H1 (cell line): ENCODE data around the gene TAMALIN. TPM values are rescaled to one million over a fixed set of nuclear protein-coding genes. Genes with fewer than 3 reads are reported as not detected.

Experiments
- CTCF ChIA-PET: fragments of 300-600 bp; sonication (Branson Sonifier 250); formaldehyde crosslinking; loops from one replicate; lab custom pipeline; 2021; ENCODE audit not compliant: partially characterized antibody; lab: Charles Lee
- POLR2A ChIA-PET: fragments of 300-600 bp; sonication (Branson Sonifier 250); formaldehyde crosslinking; loops from one replicate; lab custom pipeline; 2021; ENCODE audit warnings: inconsistent platforms; ENCODE audit not compliant: partially characterized antibody; lab: Charles Lee
- DNase-seq, 2 experiments: peaks; one replicate each; pipeline versions ENCODE4 v3.0.0 to v3.0.0-alpha.2; 2010 to 2022; ENCODE audit warnings: low spot score in 2 of 2, low read depth in 1 of 2, mixed read lengths in 1 of 2
- FAIRE-seq: peaks from 2 replicates; lab custom pipeline; 2011; peaks lifted over from hg19 to GRCh38; lab: Jason Lieb, UNC
- H2AFZ ChIP-seq: 2 replicates; pipeline ENCODE4 v1.8.1; 2012; ENCODE audit warnings: low read length, inconsistent platforms
- H2AK5ac ChIP-seq: 2 replicates; pipeline ENCODE4 v1.6.1; 2013; ENCODE audit warnings: low read depth, low read length
- H2BK120ac ChIP-seq: replicated peaks from 2 replicates; pipeline ENCODE3; 2013; ENCODE audit warnings: low read depth, low read length, inconsistent platforms
- H2BK12ac ChIP-seq: 2 replicates; pipeline ENCODE4 v1.6.1; 2013; ENCODE audit warnings: low read depth, low read length
- H2BK15ac ChIP-seq: 2 replicates; pipeline ENCODE4 v1.6.1; 2013; ENCODE audit warnings: low read length
- H2BK20ac ChIP-seq: 2 replicates; pipeline ENCODE4 v1.6.1; 2013; ENCODE audit warnings: low read length
- H2BK5ac ChIP-seq: 2 replicates; pipeline ENCODE4 v1.6.1; 2013; ENCODE audit warnings: low read depth, low read length
- H3K14ac ChIP-seq: 2 replicates; pipeline ENCODE4 v1.6.1; 2013; ENCODE audit warnings: inconsistent platforms; ENCODE audit not compliant: insufficient read length
- H3K18ac ChIP-seq: 2 replicates; pipeline ENCODE4 v1.6.1; 2013; ENCODE audit warnings: low read length; ENCODE audit errors: extremely low read depth
- H3K23ac ChIP-seq: 2 replicates; pipeline ENCODE4 v1.6.1; 2013; ENCODE audit warnings: inconsistent platforms; ENCODE audit not compliant: insufficient read length
- H3K23me2 ChIP-seq: 2 replicates; pipeline ENCODE4 v1.6.1; 2013; ENCODE audit warnings: low read depth, low read length
- H3K27ac ChIP-seq: 2 replicates; pipeline ENCODE4 v1.6.1; 2011; ENCODE audit warnings: low read depth, low read length, inconsistent platforms
- H3K27me3 ChIP-seq, 4 experiments: replicated peaks in 1 of 4; 1 replicate in 1 of 4; 2 replicates in 3 of 4; pipeline versions ENCODE4 v1.6.1 to v1.8.1; 2011 to 2013; ENCODE audit warnings: low read length in 3 of 4, mild to moderate bottlenecking in 3 of 4, inconsistent platforms in 2 of 4, mixed read lengths in 2 of 4, moderate library complexity in 1 of 4; ENCODE audit not compliant: control insufficient read depth in 3 of 4, insufficient read depth in 3 of 4; ENCODE audit errors: extremely low read depth in 1 of 4
- H3K36me3 ChIP-seq, 4 experiments: 2 replicates each; pipeline versions ENCODE4 v1.6.1 to v1.8.1; 2011 to 2013; ENCODE audit warnings: mild to moderate bottlenecking in 4 of 4, low read length in 3 of 4, moderate library complexity in 2 of 4, control low read depth in 1 of 4, inconsistent platforms in 1 of 4; ENCODE audit not compliant: insufficient read depth in 4 of 4, control insufficient read depth in 2 of 4
- H3K4ac ChIP-seq: replicated peaks from 2 replicates; pipeline ENCODE3; 2013; ENCODE audit warnings: low read length, low read depth, mixed read lengths, inconsistent platforms; ENCODE audit not compliant: insufficient read length
- H3K4me1 ChIP-seq, 4 experiments: replicated peaks in 1 of 4; 1 replicate in 1 of 4; 2 replicates in 3 of 4; pipeline versions ENCODE4 v1.6.1 to v1.8.1; 2011 to 2013; ENCODE audit warnings: low read length in 3 of 4, inconsistent platforms in 2 of 4, mixed read lengths in 1 of 4; ENCODE audit not compliant: insufficient read depth in 4 of 4, control insufficient read depth in 3 of 4
- H3K4me2 ChIP-seq, 2 experiments: 2 replicates each; pipeline versions ENCODE4 v1.6.1 to v1.8.1; 2011 to 2013; ENCODE audit warnings: low read depth in 2 of 2, low read length in 2 of 2, control low read depth in 1 of 2, inconsistent platforms in 1 of 2, mild to moderate bottlenecking in 1 of 2; ENCODE audit not compliant: insufficient read depth in 1 of 2
- H3K4me3 ChIP-seq, 4 experiments: fragments of 200-600, 300-600 bp in 1 of 4; sonication (generic), shearing (Covaris generic), sonication (Bioruptor Twin) in 1 of 4; 2 replicates each; pipeline versions ENCODE4 v1.5.1 to v1.8.1; 2011 to 2016; ENCODE audit warnings: low read length in 4 of 4, low read depth in 3 of 4, control low read depth in 2 of 4, inconsistent platforms in 2 of 4, mild to moderate bottlenecking in 2 of 4, mixed read lengths in 1 of 4, moderate library complexity in 1 of 4; ENCODE audit not compliant: insufficient read depth in 2 of 4; ENCODE audit errors: extremely low read depth in 1 of 4
- H3K56ac ChIP-seq: replicated peaks from 2 replicates; pipeline ENCODE3; 2013; ENCODE audit warnings: low read depth, mild to moderate bottlenecking, mixed read lengths, low read length, inconsistent platforms; ENCODE audit not compliant: insufficient read length
- H3K79me1 ChIP-seq: 2 replicates; pipeline ENCODE4 v1.6.1; 2013; ENCODE audit warnings: low read depth, low read length, control low read depth
- H3K79me2 ChIP-seq, 2 experiments: 2 replicates each; pipeline versions ENCODE4 v1.6.1 to v1.8.1; 2012 to 2013; ENCODE audit warnings: low read length in 2 of 2, mild to moderate bottlenecking in 2 of 2, inconsistent platforms in 1 of 2; ENCODE audit not compliant: insufficient read depth in 2 of 2, control insufficient read depth in 1 of 2
- H3K9ac ChIP-seq, 4 experiments: replicated peaks in 1 of 4; 1 replicate in 1 of 4; 2 replicates in 3 of 4; pipeline versions ENCODE4 v1.6.1 to v1.8.1; 2011 to 2013; ENCODE audit warnings: low read depth in 3 of 4, low read length in 3 of 4, control low read depth in 2 of 4, mild to moderate bottlenecking in 2 of 4, moderate library complexity in 2 of 4, inconsistent platforms in 1 of 4; ENCODE audit errors: extremely low read depth in 1 of 4
- H3K9me3 ChIP-seq, 2 experiments: 2 replicates each; pipeline versions ENCODE4 v1.6.1 to v1.8.1; 2012 to 2013; ENCODE audit warnings: mild to moderate bottlenecking in 2 of 2, moderate library complexity in 2 of 2, control low read depth in 1 of 2, inconsistent platforms in 1 of 2, low read depth in 1 of 2, low read length in 1 of 2, mixed read lengths in 1 of 2; ENCODE audit not compliant: insufficient read depth in 2 of 2
- H4K20me1 ChIP-seq, 2 experiments: replicated peaks in 1 of 2; 2 replicates each; pipeline versions ENCODE3 to v1.8.1; 2011 to 2013; ENCODE audit warnings: inconsistent platforms in 2 of 2, low read length in 2 of 2, mild to moderate bottlenecking in 1 of 2; ENCODE audit not compliant: insufficient read depth in 2 of 2, control insufficient read depth in 1 of 2
- H4K5ac ChIP-seq: 2 replicates; pipeline ENCODE4 v1.6.1; 2013; ENCODE audit warnings: low read length, low read depth, mixed read lengths, inconsistent platforms; ENCODE audit not compliant: insufficient read length
- H4K8ac ChIP-seq: 2 replicates; pipeline ENCODE4 v1.8.0; 2013; ENCODE audit warnings: mild to moderate bottlenecking, moderate library complexity, low read length, inconsistent platforms; ENCODE audit not compliant: insufficient read depth; ENCODE audit errors: extremely low read depth
- H4K91ac ChIP-seq: replicated peaks from 2 replicates; pipeline ENCODE3; 2013; ENCODE audit warnings: low read length, mixed read lengths, inconsistent platforms; ENCODE audit not compliant: insufficient read length
- BACH1 ChIP-seq: IDR thresholded peaks from 2 replicates; pipeline ENCODE4 v1.6.1; 2012; ENCODE audit warnings: low read length, improper control_type of control experiment
- CBX5 ChIP-seq: fragments of 300-800, 300-1000 bp; sonication (generic); IDR thresholded peaks from 2 replicates; pipeline ENCODE4 v1.7.1; 2016; ENCODE audit warnings: antibody characterized with exemption, low read length, low read depth
- CHD2 ChIP-seq: IDR thresholded peaks from 2 replicates; pipeline ENCODE4 v1.6.1; 2012; ENCODE audit warnings: low read length, improper control_type of control experiment
- FOSL1 ChIP-seq: IDR thresholded peaks from 2 replicates; pipeline ENCODE4 v1.6.1; 2011; ENCODE audit warnings: mild to moderate bottlenecking, low read depth, low read length, moderate library complexity; ENCODE audit not compliant: insufficient read depth
- GTF2F1 ChIP-seq: IDR thresholded peaks from 2 replicates; pipeline ENCODE4 v1.6.1; 2012; ENCODE audit warnings: low read depth, low read length, improper control_type of control experiment, borderline replicate concordance
- JUN ChIP-seq: IDR thresholded peaks from 2 replicates; pipeline ENCODE4 v1.6.1; 2011; ENCODE audit warnings: low read depth, mild to moderate bottlenecking, improper control_type of control experiment, low read length
- JUND ChIP-seq: IDR thresholded peaks from 2 replicates; pipeline ENCODE4 v1.6.1; 2011; ENCODE audit warnings: mild to moderate bottlenecking, improper control_type of control experiment, low read length
- KDM5A ChIP-seq: fragments of 200-600 bp; IDR thresholded peaks from 2 replicates; pipeline ENCODE4 v1.7.1; 2012; ENCODE audit warnings: mild to moderate bottlenecking, low read length, inconsistent platforms, mixed read lengths
- NANOG ChIP-seq: IDR thresholded peaks from 2 replicates; pipeline ENCODE4 v1.6.1; 2011; ENCODE audit warnings: low read length, low read depth, mild to moderate bottlenecking, inconsistent platforms; ENCODE audit not compliant: insufficient read depth, poor library complexity, severe bottlenecking
- PHF8 ChIP-seq: fragments of 200-600 bp; sonication (generic); conservative IDR thresholded peaks from 2 replicates; pipeline ENCODE4 v1.7.1; 2012; ENCODE audit warnings: low read depth, mild to moderate bottlenecking, inconsistent platforms, low read length, moderate library complexity
- POLR2A ChIP-seq, 2 experiments: IDR thresholded peaks; 1 replicate in 1 of 2; 2 replicates in 1 of 2; pipeline ENCODE4 v1.6.1; 2011; ENCODE audit warnings: low read depth in 2 of 2, low read length in 2 of 2, mild to moderate bottlenecking in 2 of 2; ENCODE audit errors: control extremely low read depth in 1 of 2
- SP2 ChIP-seq: IDR thresholded peaks from 2 replicates; pipeline ENCODE4 v1.6.1; 2012; ENCODE audit warnings: mild to moderate bottlenecking, low read length, inconsistent platforms
- SUZ12 ChIP-seq: fragments of 200-600 bp; sonication (generic); IDR thresholded peaks from 2 replicates; pipeline ENCODE4 v1.6.1; 2012; ENCODE audit warnings: mild to moderate bottlenecking, inconsistent platforms, low read length, moderate library complexity, mixed read lengths
- WGBS, 2 experiments: shearing (Covaris generic) in 1 of 2; methylation state at CpG; one replicate each; pipeline versions ENCODE4 v1.1.6 to v1.1.7; 2013 to 2015; ENCODE audit warnings: low lambda C conversion rate in 2 of 2, mixed read lengths in 2 of 2, inconsistent platforms in 1 of 2, low coverage in 1 of 2, missing lambda C conversion rate in 1 of 2; ENCODE audit not compliant: insufficient replicate concordance in 2 of 2, insufficient coverage in 1 of 2, insufficient read length in 1 of 2; ENCODE audit errors: extremely low coverage in 1 of 2, missing lambda C conversion rate in 1 of 2; 5-methylcytosine and 5-hydroxymethylcytosine counted together
- polyA plus RNA-seq, 7 experiments: library from polyadenylated mRNA; depleted of rRNA in 3 of 7; stranded (reverse) in 5 of 7; unstranded in 2 of 7; fragments of >200 nt in 5 of 7; fragments of 200-250 nt in 2 of 7; gene quantifications; 1 replicate in 5 of 7; 2 replicates in 1 of 7; 4 replicates in 1 of 7; pipeline versions ENCODE4 v1.2.1 to v1.2.3, GENCODE V29; 2011 to 2013; ENCODE audit warnings: missing spikeins in 2 of 7, mixed read lengths in 2 of 7
- total RNA-seq: library from RNA; stranded (reverse); fragmentation: NEBNext Ultra II Directional; extraction: Animal tissue kit (Norgen Biotek cat#: 25700); gene quantifications from 2 replicates; pipeline ENCODE4 v1.2.1, GENCODE V29; 2021

The TAMALIN gene
- total and polyA plus RNA-seq, 2 of the 8 experiments (the other 6 are each of a cell fraction or from before 2014, with no cell fraction given): 2.6 to 4.9 TPM

- Histone ChIP-seq H3K79me1 (no peaks in the 10 kb centered on the region; the same call in 1 of the 2 replicates), H3K9me3 (no peaks in the 10 kb centered on the region), H4K20me1 (peaks cover 7 to 29% of the 10 kb centered on the region in 2 experiments), H2AK5ac (no peak overlapping the region), H4K5ac (no peak overlapping the region), H3K4me2 (no peak overlapping the region), H4K8ac (no peak overlapping the region), H3K9ac (no peak overlapping the region), H3K18ac (no peak overlapping the region), H3K79me2 (no peaks in the 10 kb centered on the region), H3K4ac (no peak overlapping the region), H2BK20ac (no peak overlapping the region), H4K91ac (no peak overlapping the region), H3K56ac (no peak overlapping the region), H3K27me3 (peaks cover 4 to 42% (median 35%) of the 10 kb centered on the region in 4 experiments), H3K36me3 (peaks cover 0 to 8% (median under 1%) of the 10 kb centered on the region in 4 experiments; a peak in 3 of 8 replicates), H2AFZ (no peak overlapping the region), H3K14ac (no peak overlapping the region), H3K23ac (no peak overlapping the region), H2BK120ac (no peak overlapping the region), H3K23me2 (peaks cover 14% of the 10 kb centered on the region), H2BK15ac (no peak overlapping the region), H3K4me1 (peaks cover 0 to 19% (median 9%) of the 10 kb centered on the region in 4 experiments; a peak in 6 of 7 replicates), H3K4me3 (no peak overlapping the region), H2BK5ac (no peak overlapping the region), H2BK12ac (no peak overlapping the region), H3K27ac (no peak overlapping the region)
- no peak for DNase-seq
- ChIA-PET POLR2A (interaction anchor here (1.2 to 1.4 kb wide), 3 partner anchors 12 to 23 kb away, joined by 3 to 5 read pairs (median 4); partner anchors contain the start of gene ATG101), CTCF (interaction anchor here (1.3 to 34.1 kb wide), 5 partner anchors 9 to 31 kb away, joined by 3 to 1022 read pairs (median 7); partner anchors contain the start of gene SMIM41)
- 85% methylated on average over 9 of the region's 9 CpGs; no CpG with 5 or more reads in 1 of the 2 experiments for WGBS, 2 experiments
- no peak for FAIRE-seq
- no peak for TF ChIP-seq KDM5A
- TF ChIP-seq PHF8: no peak
- no peak for TF ChIP-seq CHD2
- TF ChIP-seq JUND: no peak
- TF ChIP-seq NANOG: no peak
- no peak for TF ChIP-seq SP2
- no peak for TF ChIP-seq GTF2F1
- no peak for TF ChIP-seq BACH1
- TF ChIP-seq SUZ12: no peak
- no peak for TF ChIP-seq CBX5
- TF ChIP-seq FOSL1: no peak
- TF ChIP-seq POLR2A (IDR thresholded peaks at IDR 0.05; ENCODE audit: control extremely low read depth in 1 of 2, low read depth in 2 of 2, low read length in 2 of 2): no peak; a peak in 1 of 3 replicates
- TF ChIP-seq JUN: no peak
These were observed 46.9 kb downstream of the TAMALIN start for GRCh38 chr12:52053536-52054209.
